ENCODE measurements around the gene GIGYF2.

GRCh38 chr2:232865165-232865564 lies 168.0 kb downstream of the GIGYF2 start:
- TF ChIP-seq ZNF274 (IDR thresholded peaks at IDR 0.05; ENCODE audit: low read length) (no peak), ZNF274 (tag by site-specific recombination; IDR thresholded peaks at IDR 0.05; ENCODE audit: borderline replicate concordance) (no peak), CTCF (tag by site-specific recombination; IDR thresholded peaks at IDR 0.05) (no peak), ZNF362 (tag by site-specific recombination; IDR thresholded peaks at IDR 0.05) (no peak), ZNF623 (tag by site-specific recombination; IDR thresholded peaks at IDR 0.05) (no peak), KLF16 (tag by site-specific recombination; IDR thresholded peaks at IDR 0.05) (no peak), ZNF791 (tag by site-specific recombination; IDR thresholded peaks at IDR 0.05) (no peak), ZNF596 (tag by site-specific recombination; IDR thresholded peaks at IDR 0.05) (no peak)
- TF ChIP-seq, protein P1, sequence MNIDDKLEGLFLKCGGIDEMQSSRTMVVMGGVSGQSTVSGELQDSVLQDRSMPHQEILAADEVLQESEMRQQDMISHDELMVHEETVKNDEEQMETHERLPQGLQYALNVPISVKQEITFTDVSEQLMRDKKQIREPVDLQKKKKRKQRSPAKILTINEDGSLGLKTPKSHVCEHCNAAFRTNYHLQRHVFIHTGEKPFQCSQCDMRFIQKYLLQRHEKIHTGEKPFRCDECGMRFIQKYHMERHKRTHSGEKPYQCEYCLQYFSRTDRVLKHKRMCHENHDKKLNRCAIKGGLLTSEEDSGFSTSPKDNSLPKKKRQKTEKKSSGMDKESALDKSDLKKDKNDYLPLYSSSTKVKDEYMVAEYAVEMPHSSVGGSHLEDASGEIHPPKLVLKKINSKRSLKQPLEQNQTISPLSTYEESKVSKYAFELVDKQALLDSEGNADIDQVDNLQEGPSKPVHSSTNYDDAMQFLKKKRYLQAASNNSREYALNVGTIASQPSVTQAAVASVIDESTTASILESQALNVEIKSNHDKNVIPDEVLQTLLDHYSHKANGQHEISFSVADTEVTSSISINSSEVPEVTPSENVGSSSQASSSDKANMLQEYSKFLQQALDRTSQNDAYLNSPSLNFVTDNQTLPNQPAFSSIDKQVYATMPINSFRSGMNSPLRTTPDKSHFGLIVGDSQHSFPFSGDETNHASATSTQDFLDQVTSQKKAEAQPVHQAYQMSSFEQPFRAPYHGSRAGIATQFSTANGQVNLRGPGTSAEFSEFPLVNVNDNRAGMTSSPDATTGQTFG (tag by site-specific recombination; IDR thresholded peaks at IDR 0.05; ENCODE audit: borderline replicate concordance), result no peak
- TF ChIP-seq, protein P2, sequence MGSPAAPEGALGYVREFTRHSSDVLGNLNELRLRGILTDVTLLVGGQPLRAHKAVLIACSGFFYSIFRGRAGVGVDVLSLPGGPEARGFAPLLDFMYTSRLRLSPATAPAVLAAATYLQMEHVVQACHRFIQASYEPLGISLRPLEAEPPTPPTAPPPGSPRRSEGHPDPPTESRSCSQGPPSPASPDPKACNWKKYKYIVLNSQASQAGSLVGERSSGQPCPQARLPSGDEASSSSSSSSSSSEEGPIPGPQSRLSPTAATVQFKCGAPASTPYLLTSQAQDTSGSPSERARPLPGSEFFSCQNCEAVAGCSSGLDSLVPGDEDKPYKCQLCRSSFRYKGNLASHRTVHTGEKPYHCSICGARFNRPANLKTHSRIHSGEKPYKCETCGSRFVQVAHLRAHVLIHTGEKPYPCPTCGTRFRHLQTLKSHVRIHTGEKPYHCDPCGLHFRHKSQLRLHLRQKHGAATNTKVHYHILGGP (tag by site-specific recombination; IDR thresholded peaks at IDR 0.05), result no peak
- TF ChIP-seq, protein P3, sequence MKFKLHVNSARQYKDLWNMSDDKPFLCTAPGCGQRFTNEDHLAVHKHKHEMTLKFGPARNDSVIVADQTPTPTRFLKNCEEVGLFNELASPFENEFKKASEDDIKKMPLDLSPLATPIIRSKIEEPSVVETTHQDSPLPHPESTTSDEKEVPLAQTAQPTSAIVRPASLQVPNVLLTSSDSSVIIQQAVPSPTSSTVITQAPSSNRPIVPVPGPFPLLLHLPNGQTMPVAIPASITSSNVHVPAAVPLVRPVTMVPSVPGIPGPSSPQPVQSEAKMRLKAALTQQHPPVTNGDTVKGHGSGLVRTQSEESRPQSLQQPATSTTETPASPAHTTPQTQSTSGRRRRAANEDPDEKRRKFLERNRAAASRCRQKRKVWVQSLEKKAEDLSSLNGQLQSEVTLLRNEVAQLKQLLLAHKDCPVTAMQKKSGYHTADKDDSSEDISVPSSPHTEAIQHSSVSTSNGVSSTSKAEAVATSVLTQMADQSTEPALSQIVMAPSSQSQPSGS (tag by site-specific recombination; IDR thresholded peaks at IDR 0.05; ENCODE audit: low read depth), result no peak
- TF ChIP-seq, protein P4, sequence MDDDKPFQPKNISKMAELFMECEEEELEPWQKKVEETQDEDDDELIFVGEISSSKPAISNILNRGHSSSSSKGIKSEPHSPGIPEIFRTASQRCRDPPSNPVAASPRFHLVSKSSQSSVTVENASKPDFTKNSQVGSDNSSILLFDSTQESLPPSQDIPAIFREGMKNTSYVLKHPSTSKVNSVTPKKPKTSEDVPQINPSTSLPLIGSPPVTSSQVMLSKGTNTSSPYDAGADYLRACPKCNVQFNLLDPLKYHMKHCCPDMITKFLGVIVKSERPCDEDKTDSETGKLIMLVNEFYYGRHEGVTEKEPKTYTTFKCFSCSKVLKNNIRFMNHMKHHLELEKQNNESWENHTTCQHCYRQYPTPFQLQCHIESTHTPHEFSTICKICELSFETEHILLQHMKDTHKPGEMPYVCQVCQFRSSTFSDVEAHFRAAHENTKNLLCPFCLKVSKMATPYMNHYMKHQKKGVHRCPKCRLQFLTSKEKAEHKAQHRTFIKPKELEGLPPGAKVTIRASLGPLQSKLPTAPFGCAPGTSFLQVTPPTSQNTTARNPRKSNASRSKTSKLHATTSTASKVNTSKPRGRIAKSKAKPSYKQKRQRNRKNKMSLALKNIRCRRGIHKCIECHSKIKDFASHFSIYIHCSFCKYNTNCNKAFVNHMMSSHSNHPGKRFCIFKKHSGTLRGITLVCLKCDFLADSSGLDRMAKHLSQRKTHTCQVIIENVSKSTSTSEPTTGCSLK (tag by site-specific recombination; IDR thresholded peaks at IDR 0.05), result no peak
- TF ChIP-seq, protein P5, sequence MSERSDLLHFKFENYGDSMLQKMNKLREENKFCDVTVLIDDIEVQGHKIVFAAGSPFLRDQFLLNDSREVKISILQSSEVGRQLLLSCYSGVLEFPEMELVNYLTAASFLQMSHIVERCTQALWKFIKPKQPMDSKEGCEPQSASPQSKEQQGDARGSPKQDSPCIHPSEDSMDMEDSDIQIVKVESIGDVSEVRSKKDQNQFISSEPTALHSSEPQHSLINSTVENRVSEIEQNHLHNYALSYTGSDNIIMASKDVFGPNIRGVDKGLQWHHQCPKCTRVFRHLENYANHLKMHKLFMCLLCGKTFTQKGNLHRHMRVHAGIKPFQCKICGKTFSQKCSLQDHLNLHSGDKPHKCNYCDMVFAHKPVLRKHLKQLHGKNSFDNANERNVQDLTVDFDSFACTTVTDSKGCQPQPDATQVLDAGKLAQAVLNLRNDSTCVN (tag by site-specific recombination; optimal IDR thresholded peaks at IDR 0.05), result no peak

Measured in HEK293 (cell line).